Kidney epithelial cell (primary cell): ENCODE results near the gene CTRB1. TPM values are rescaled to one million over a fixed set of nuclear protein-coding genes. Genes with fewer than 3 reads are reported as not detected.
A peak's percentile ranks its signal among the peaks of the same experiment; 100 is the strongest.

Source experiments
- DNase-seq: peaks from one replicate; pipeline ENCODE4 v3.0.0-alpha.2; 2010; ENCODE audit warnings: low read depth
- H3K27me3 ChIP-seq: 2 replicates; pipeline ENCODE4 v1.6.0; 2011; ENCODE audit warnings: low read length; ENCODE audit not compliant: control insufficient read depth, insufficient read depth
- H3K36me3 ChIP-seq: 2 replicates; pipeline ENCODE4 v1.5.1; 2011; ENCODE audit warnings: low read length; ENCODE audit not compliant: control insufficient read depth, insufficient read depth
- H3K4me3 ChIP-seq: 2 replicates; pipeline ENCODE4 v1.5.1; 2011; ENCODE audit warnings: low read depth, mild to moderate bottlenecking, control low read depth, low read length
- CTCF ChIP-seq: IDR thresholded peaks from 2 replicates; pipeline ENCODE4 v1.5.1; 2011; ENCODE audit warnings: mild to moderate bottlenecking, moderate library complexity, low read length, control low read depth, inconsistent platforms; ENCODE audit not compliant: insufficient read depth, poor library complexity, severe bottlenecking
- total RNA-seq: library from RNA; depleted of rRNA; stranded (reverse); fragments of >200 nt; gene quantifications from 2 replicates; pipeline ENCODE4 v1.2.3, GENCODE V29; 2015

The CTRB1 gene
- total RNA-seq, 1 donor from 2014 or later: not detected

- H3K36me3 ChIP-seq: no peaks in the 10 kb centered on the region
- H3K27me3 ChIP-seq: no peaks in the 10 kb centered on the region
- TF ChIP-seq CTCF: no peak
- no peak overlapping the region for H3K4me3 ChIP-seq
- DNase-seq: no peak
Measured at GRCh38 chr16:75248142-75248535, 29.4 kb downstream of the CTRB1 start.

GRCh38 chr16:75248536-75249380 lies 30.0 kb downstream of the CTRB1 start:
- Histone ChIP-seq H3K4me3 (peak overlapping the region; percentile 10), H3K36me3 (no peaks in the 10 kb centered on the region), H3K27me3 (no peaks in the 10 kb centered on the region)
- DNase-seq: no peak
- TF ChIP-seq CTCF: no peak

GRCh38 chr16:75249441-75249840 lies 30.7 kb downstream of the CTRB1 start:
- no peak for DNase-seq
- Histone ChIP-seq H3K4me3 (peak overlapping the region; percentile 88), H3K27me3 (no peaks in the 10 kb centered on the region), H3K36me3 (no peaks in the 10 kb centered on the region)
- no peak for TF ChIP-seq CTCF

- no peak for TF ChIP-seq CTCF
- no peak for DNase-seq
- Histone ChIP-seq H3K4me3 (peak overlapping the region; percentile 88), H3K27me3 (no peaks in the 10 kb centered on the region), H3K36me3 (no peaks in the 10 kb centered on the region)
Measured at GRCh38 chr16:75250089-75250808, 31.5 kb downstream of the CTRB1 start.

- peak overlapping the region; percentile 88 for H3K4me3 ChIP-seq
- DNase-seq: no peak
- no peaks in the 10 kb centered on the region for H3K27me3 ChIP-seq
- no peaks in the 10 kb centered on the region for H3K36me3 ChIP-seq
- TF ChIP-seq CTCF: no peak
Measured at GRCh38 chr16:75250809-75251279, 32.1 kb downstream of the CTRB1 start.
